Stimulated activated effector memory CD8-positive, alpha-beta T cell treated with anti-CD3 and anti-CD28 coated beads, Interleukin-12 subunit alpha, Interleukin-12 subunit beta, amount 100 ng/mL, for 72 hours (primary cell): Measurements from ENCODE around the gene ELK4.
A peak's percentile ranks its signal among the peaks of the same experiment; 100 is the strongest.
"Not testable (repeated sequence)": the region's sequence is repeated elsewhere in the genome, so short reads cannot be mapped to it uniquely, and the experiment has no call there.

Experiments
- ATAC-seq: fragments of 150-1000 bp; cut with Tn5 transposase; 2 replicates; pipeline ENCODE4 v1.10.0; 2021
- DNase-seq, 2 donors: peaks; one replicate each; pipeline ENCODE4 v3.0.0; 2021 to 2022; ENCODE audit warnings: low spot score in 2 of 2
- H3K27ac Mint-ChIP-seq: one replicate; pipeline ENCODE4 v1.8.0; 2022; ENCODE audit warnings: mild to moderate bottlenecking, mixed read lengths
- H3K36me3 Mint-ChIP-seq: one replicate; pipeline ENCODE4 v1.8.0; 2022; ENCODE audit warnings: mild to moderate bottlenecking, mixed read lengths
- H3K4me1 Mint-ChIP-seq: one replicate; pipeline ENCODE4 v1.8.0; 2022; ENCODE audit warnings: mixed read lengths
- H3K4me3 Mint-ChIP-seq: one replicate; pipeline ENCODE4 v1.8.0; 2022; ENCODE audit warnings: mild to moderate bottlenecking, mixed read lengths
- H3K9me3 Mint-ChIP-seq: one replicate; pipeline ENCODE4 v1.8.0; 2022; ENCODE audit warnings: mixed read lengths

Gene ELK4

GRCh38 chr1:205645519-205645918 is 13.7 kb upstream of the ELK4 start:
- DNase-seq (no peak), ATAC-seq (no peak)
- Mint-ChIP-seq H3K36me3 (no peaks in the 10 kb centered on the region), H3K9me3 (no peaks in the 10 kb centered on the region), H3K4me1 (no peaks in the 10 kb centered on the region), H3K27ac (peak overlapping the region; percentile 30), H3K4me3 (no peak overlapping the region)

DNA sequence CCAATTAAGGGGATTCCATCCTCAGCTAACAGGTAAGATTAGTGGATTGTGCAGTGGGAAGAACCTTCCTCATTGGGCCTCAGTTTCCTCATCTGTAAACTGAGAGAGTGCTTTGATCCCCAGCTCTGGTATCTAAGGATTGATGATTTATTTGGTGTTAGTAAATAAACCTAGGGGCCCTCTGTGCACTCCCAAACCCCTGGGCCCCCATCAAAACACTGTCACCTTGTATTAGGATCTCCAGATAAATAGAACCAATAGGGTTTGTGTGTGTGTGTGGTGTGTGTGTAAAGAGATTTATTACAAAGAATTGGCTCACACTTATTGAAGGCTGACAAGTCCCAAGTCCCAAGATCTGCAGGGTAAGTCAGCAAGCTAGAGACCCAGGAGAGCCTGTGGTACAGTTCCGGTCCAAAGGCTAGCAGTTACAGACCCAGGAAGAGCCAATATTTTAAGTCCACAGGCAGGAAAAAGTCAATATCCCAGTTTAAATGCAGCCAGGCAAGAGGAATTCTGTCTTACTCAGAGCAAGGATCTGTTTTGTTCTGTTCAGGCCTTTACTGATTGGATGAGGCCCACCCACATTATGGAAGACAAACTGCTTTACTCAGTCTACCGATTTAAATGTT is 11.0 kb upstream of the ELK4 start:
- no peak for ATAC-seq
- no peaks in the 10 kb centered on the region for H3K36me3 Mint-ChIP-seq
- no peak overlapping the region for H3K27ac Mint-ChIP-seq
- no peak overlapping the region for H3K4me3 Mint-ChIP-seq
- DNase-seq = no peak
- H3K4me1 Mint-ChIP-seq = no peaks in the 10 kb centered on the region
- H3K9me3 Mint-ChIP-seq = no peaks in the 10 kb centered on the region

- no peak for DNase-seq
- ATAC-seq = no peak
- no peak overlapping the region for H3K4me3 Mint-ChIP-seq
Measured at GRCh38 chr1:205639567-205639966, 7.8 kb upstream of the ELK4 start.

GRCh38 chr1:205637854-205638468 is 6.2 kb upstream of the ELK4 start:
- ATAC-seq = no peak
- no peak overlapping the region for H3K27ac Mint-ChIP-seq
- DNase-seq = no peak
- H3K9me3 Mint-ChIP-seq = no peaks in the 10 kb centered on the region
- H3K4me1 Mint-ChIP-seq = peaks cover under 1% of the 10 kb centered on the region
- H3K4me3 Mint-ChIP-seq = no peak overlapping the region
- H3K36me3 Mint-ChIP-seq = no peaks in the 10 kb centered on the region

More at GRCh38 chr1:205639567-205639966, 7.8 kb upstream of the ELK4 start:
- Mint-ChIP-seq H3K9me3 (no peaks in the 10 kb centered on the region), H3K27ac (no peak overlapping the region), H3K4me1 (no peaks in the 10 kb centered on the region), H3K36me3 (no peaks in the 10 kb centered on the region)

DNA sequence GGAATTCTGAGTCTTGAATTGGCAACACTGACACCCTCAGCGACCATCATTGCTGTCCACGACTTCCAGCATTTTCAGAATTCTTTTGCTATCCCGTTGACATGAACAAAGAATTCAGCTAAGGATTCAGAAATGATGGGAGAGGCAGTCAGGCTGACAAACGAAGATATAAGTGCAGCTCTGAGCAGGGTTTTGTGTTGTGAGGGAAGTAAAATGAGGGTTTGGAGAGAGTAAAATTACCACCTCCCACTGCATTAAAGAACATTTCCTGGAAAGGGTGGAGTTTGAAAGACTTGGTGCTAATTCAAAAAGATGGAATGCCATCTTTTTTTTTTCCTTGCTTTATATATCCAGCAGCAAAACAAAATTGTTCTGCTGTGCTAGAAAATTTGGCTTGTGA is 4.9 kb upstream of the ELK4 start:
- DNase-seq (no peak), ATAC-seq (no peak)
- peaks cover 8% of the 10 kb centered on the region for H3K36me3 Mint-ChIP-seq
- H3K4me3 Mint-ChIP-seq = no peak overlapping the region
- no peak overlapping the region for H3K27ac Mint-ChIP-seq
- no peaks in the 10 kb centered on the region for H3K9me3 Mint-ChIP-seq
- peaks cover 11% of the 10 kb centered on the region for H3K4me1 Mint-ChIP-seq

DNA sequence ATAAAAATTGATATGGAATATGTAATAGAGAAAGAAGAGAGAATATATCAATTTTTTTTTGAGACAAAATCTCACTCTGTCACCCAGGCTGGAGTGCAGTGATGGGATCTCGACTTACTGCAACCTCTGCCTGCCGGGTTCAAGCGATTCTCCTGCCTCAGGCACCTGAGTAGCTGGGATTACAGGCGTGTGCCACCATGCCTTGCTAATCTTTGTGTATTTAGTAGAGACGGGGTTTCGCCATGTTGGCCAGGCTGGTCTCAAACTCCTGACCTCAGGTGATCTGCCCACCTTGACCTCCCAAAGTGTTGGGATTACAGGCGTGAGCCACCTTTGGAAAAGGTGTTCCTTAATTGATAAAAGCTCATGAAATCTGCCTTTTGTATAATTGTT is 4.3 kb upstream of the ELK4 start:
- H3K36me3 Mint-ChIP-seq = peaks cover 12% of the 10 kb centered on the region
- peaks cover 12% of the 10 kb centered on the region for H3K4me1 Mint-ChIP-seq
- H3K4me3 Mint-ChIP-seq, H3K9me3 Mint-ChIP-seq, DNase-seq, H3K27ac Mint-ChIP-seq, ATAC-seq: not testable (repeated sequence)

GRCh38 chr1:205633421-205633976 is 1.7 kb upstream of the ELK4 start:
- peaks cover 26% of the 10 kb centered on the region for H3K4me1 Mint-ChIP-seq
- no peak overlapping the region for H3K4me3 Mint-ChIP-seq
- H3K9me3 Mint-ChIP-seq = no peaks in the 10 kb centered on the region
- peak overlapping the region; percentile 69 for H3K27ac Mint-ChIP-seq
- ATAC-seq (no peak), DNase-seq (no peak)
- peaks cover 39% of the 10 kb centered on the region for H3K36me3 Mint-ChIP-seq

DNA sequence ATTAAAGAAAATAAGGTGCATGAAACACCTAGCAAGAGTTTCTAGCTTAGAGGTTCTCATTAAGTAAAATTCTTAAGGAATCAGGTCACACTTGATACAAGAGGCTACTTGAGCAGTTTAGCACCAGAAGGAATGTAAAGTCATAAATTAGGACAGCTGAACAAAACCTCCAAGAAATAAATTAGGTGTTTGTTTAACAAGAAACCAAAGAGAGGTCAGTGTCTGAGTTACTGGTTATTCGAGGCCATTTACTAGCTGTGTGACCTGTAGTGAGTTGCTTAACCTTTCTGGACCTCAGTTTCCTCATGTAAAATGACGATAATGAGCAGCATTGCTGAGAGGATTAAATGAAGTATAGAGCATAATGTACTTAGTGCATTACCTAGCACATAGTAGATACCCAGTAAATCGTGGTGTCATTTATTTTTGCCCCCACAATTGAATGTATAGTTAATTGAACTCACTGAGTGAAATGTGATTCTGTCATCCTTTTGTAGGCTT is 908 bp upstream of the ELK4 start:
- Mint-ChIP-seq H3K9me3 (no peaks in the 10 kb centered on the region), H3K4me1 (peaks cover 26% of the 10 kb centered on the region), H3K27ac (peak overlapping the region; percentile 94), H3K4me3 (peak overlapping the region; percentile 84), H3K36me3 (peaks cover 42% of the 10 kb centered on the region)
- no peak for ATAC-seq
- DNase-seq = no peak

- peak; percentile 49 to 87 for DNase-seq
Measured at GRCh38 chr1:205631010-205631767, 622 bp downstream of the ELK4 start.

GRCh38 chr1:205630651-205631009 is 1.2 kb downstream of the ELK4 start:
- DNase-seq = no peak
- H3K4me1 Mint-ChIP-seq = peaks cover 41% of the 10 kb centered on the region

More at GRCh38 chr1:205631010-205631767, 622 bp downstream of the ELK4 start:
- Mint-ChIP-seq H3K4me3 (peak overlapping the region; percentile 84), H3K27ac (peak overlapping the region; percentile 94), H3K4me1 (peaks cover 36% of the 10 kb centered on the region), H3K9me3 (no peaks in the 10 kb centered on the region), H3K36me3 (peaks cover 56% of the 10 kb centered on the region)
- peak; percentile 84 for ATAC-seq

DNA sequence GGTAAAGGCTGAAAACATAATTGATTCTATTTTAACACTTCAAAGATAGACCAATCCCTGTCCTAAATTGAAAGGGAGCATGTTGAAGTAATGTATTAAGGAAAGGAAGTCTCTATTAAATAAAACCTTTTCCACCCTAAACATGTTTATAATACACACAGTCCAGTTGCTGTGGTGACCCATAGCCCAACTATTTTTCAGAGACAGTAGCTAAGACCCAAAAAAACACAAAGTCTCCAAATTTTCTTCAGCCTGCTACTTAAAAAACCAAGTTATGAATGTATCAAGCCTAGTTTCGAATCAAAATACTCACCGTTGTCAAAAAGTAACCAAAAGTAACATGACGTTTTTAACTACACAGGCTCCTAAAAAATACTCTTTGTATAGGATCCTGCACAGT is 1.6 kb downstream of the ELK4 start:
- peaks cover 42% of the 10 kb centered on the region for H3K4me1 Mint-ChIP-seq
- peak overlapping the region; percentile 84 for H3K4me3 Mint-ChIP-seq
- no peaks in the 10 kb centered on the region for H3K9me3 Mint-ChIP-seq
- peak overlapping the region; percentile 94 for H3K27ac Mint-ChIP-seq
- peaks cover 65% of the 10 kb centered on the region for H3K36me3 Mint-ChIP-seq
- ATAC-seq (no peak), DNase-seq (no peak)

More at GRCh38 chr1:205630651-205631009, 1.2 kb downstream of the ELK4 start:
- Mint-ChIP-seq H3K4me3 (peak overlapping the region; percentile 84), H3K36me3 (peaks cover 61% of the 10 kb centered on the region), H3K9me3 (no peaks in the 10 kb centered on the region), H3K27ac (peak overlapping the region; percentile 94)
- ATAC-seq = no peak

DNA sequence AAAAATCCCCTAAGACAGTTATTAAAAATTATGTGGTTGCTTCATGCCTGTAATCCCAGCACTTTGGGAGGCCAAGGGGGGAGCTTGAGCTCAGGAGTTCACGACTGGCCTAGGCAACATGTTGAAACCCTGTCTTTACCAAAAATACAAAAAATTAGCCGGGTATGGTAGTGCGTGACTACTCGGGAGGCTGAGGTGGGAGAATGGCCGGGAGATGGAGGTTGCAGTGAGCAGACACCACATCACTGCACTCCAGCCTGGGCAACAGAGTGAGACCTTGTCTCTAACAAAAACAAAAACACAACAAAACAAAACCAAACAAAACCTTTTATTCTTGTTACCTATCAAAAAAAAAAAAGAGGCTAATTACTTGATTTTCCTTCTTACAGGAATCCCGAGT is 2.1 kb downstream of the ELK4 start:
- DNase-seq (no peak), ATAC-seq (no peak)
- peaks cover 47% of the 10 kb centered on the region for H3K4me1 Mint-ChIP-seq
- peak overlapping the region; percentile 94 for H3K27ac Mint-ChIP-seq
- peak overlapping the region; percentile 84 for H3K4me3 Mint-ChIP-seq
- peaks cover 70% of the 10 kb centered on the region for H3K36me3 Mint-ChIP-seq
- no peaks in the 10 kb centered on the region for H3K9me3 Mint-ChIP-seq

DNA sequence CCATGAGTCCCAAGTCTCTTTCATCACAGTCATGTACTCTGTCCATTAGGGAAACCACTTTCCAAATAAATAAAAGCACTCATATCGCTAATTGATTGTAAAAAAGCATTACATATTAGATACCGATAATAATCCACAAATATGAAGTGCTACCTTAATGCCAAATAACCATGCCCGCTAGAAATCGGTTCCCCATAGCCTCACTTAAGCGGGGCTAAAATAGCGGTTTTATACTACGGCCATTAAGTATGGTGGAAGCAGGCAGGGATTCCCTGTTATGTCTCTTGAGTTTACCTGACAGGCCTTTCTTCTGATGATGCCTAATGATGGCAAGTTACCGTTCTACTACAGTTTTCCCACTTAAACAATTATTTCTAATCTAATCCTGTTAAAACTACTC is 3.9 kb downstream of the ELK4 start:
- no peak for ATAC-seq
- no peak for DNase-seq
- H3K9me3 Mint-ChIP-seq = no peaks in the 10 kb centered on the region
- H3K27ac Mint-ChIP-seq = no peak overlapping the region
- H3K4me3 Mint-ChIP-seq = no peak overlapping the region
- H3K4me1 Mint-ChIP-seq = peaks cover 48% of the 10 kb centered on the region
- peaks cover 84% of the 10 kb centered on the region for H3K36me3 Mint-ChIP-seq

GRCh38 chr1:205626216-205626615 is 5.6 kb downstream of the ELK4 start:
- Mint-ChIP-seq H3K4me1 (peaks cover 38% of the 10 kb centered on the region), H3K36me3 (peaks cover 89% of the 10 kb centered on the region), H3K4me3 (peak overlapping the region; percentile 13), H3K9me3 (no peaks in the 10 kb centered on the region), H3K27ac (peak overlapping the region; percentile 80)
- no peak for DNase-seq
- no peak for ATAC-seq

- no peak overlapping the region for H3K4me3 Mint-ChIP-seq
- H3K9me3 Mint-ChIP-seq = no peaks in the 10 kb centered on the region
- H3K27ac Mint-ChIP-seq = no peak overlapping the region
- ATAC-seq = no peak
- H3K36me3 Mint-ChIP-seq = peaks cover 89% of the 10 kb centered on the region
- peaks cover 35% of the 10 kb centered on the region for H3K4me1 Mint-ChIP-seq
- no peak for DNase-seq
Measured at GRCh38 chr1:205623646-205624045, 8.2 kb downstream of the ELK4 start.
